GM12872 (cell line): ENCODE measurements around the gene LAMA1.

Source experiments
- TF ChIP-seq, protein P1 (sequence below): IDR thresholded peaks from 3 replicates; pipeline ENCODE4 v1.5.1; 2011; ENCODE audit warnings: low read depth, mild to moderate bottlenecking, low read length, moderate library complexity; ENCODE audit not compliant: insufficient read depth

The LAMA1 gene

DNA sequence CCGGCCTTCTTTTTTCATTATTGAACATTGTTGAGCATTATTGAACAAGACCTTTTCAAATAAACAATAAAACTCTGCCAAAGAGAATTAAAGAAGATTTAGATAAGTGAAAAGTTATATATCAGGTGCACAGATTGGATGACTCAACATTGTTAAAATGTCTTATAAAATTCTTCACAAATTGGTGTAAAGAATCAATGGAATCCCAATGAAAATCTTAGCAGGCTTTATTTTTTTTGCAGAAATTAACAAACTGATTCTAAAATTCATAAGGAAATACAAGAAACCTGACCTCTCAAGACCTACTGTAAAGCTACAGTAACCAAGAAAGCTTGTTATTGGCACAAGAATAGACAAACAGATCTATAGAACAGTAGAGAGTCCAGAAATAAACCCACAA, 70.3 kb downstream of the LAMA1 start:
- TF ChIP-seq, protein P1, sequence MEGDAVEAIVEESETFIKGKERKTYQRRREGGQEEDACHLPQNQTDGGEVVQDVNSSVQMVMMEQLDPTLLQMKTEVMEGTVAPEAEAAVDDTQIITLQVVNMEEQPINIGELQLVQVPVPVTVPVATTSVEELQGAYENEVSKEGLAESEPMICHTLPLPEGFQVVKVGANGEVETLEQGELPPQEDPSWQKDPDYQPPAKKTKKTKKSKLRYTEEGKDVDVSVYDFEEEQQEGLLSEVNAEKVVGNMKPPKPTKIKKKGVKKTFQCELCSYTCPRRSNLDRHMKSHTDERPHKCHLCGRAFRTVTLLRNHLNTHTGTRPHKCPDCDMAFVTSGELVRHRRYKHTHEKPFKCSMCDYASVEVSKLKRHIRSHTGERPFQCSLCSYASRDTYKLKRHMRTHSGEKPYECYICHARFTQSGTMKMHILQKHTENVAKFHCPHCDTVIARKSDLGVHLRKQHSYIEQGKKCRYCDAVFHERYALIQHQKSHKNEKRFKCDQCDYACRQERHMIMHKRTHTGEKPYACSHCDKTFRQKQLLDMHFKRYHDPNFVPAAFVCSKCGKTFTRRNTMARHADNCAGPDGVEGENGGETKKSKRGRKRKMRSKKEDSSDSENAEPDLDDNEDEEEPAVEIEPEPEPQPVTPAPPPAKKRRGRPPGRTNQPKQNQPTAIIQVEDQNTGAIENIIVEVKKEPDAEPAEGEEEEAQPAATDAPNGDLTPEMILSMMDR, result no peak

DNA sequence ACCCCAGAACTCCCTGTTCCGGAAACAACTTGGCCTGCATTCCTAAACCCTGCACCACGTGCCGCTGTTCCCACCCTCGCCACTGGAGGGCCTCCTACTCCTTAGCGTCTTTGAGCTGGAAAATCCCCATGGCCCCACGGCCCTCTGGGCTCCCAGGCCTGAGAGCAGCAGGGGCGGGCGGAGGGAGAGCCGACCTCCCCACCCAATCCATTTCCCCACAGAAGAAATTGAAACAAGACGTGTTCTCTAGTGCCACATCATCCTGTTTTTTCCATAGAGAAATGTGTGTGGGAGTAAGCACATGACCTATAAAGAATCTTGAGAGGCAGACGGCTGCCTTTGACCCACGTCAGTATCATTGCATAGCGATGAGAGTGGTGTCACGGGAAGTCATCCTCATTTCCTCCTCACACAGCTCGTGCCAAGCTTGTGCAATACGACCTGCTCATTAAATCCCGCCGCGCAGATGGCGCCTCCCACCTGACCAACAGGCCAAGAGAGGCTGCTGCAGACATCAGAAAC, 79.2 kb downstream of the LAMA1 start:
- TF ChIP-seq, protein P1, result peak; percentile 27; the same call in 1 of the 3 replicates

DNA sequence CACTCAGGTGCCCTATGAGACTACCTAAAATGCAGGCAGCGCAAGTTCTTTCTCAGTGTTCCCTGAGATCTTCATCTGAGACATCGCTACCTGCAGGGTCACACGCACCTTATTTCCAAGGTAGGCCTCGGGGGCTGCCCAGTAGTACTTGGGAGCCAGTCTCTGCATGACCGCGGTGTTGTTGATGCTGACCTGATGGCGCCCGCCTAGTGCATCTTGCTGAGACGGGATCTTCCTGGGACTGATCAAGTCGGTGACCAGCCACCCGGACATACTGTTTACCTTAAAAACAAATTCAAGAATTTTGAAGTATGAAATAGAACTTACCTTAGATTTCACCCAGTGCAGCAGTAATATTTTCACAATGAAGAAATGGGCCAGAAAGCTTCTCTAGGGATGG, 80.1 kb downstream of the LAMA1 start:
- TF ChIP-seq, protein P1, result no peak

DNA sequence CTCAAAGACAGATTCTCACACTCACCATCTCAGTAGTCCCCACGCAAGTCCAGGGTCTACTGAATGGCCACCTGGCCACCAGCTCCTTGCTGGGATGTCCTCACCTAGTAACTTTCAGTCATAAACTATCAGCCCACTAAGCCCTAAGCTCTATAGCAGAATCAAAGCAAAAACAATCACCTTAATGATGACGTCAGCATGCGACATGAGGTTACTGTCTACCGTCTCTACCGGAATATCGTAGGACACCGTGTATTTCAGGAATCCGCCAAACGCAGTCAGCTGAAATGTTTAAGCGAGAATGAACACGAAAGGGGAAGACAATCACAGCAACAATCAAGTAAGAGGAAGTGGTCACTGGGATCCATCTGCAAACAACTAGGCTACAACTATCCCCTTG, 81.8 kb downstream of the LAMA1 start:
- TF ChIP-seq, protein P1, result no peak

DNA sequence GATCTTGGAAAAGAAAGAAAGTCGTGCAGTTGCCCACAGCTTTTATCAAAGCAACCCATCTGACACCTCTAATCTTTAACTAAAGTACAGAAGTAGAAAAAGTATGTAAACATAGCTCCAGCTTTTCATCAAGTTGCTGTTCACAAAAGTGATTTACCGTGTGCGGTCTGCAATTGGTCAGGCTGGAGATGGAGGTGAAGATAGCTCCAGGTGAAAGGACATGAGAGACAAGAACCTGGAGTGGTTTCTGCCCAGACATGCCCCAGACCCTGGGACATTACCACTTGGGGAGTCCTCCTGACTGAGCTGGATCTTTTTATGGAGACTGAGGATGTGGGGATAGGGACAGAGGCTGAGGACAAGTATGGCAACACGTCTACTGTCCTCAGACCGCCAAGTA, 82.7 kb downstream of the LAMA1 start:
- TF ChIP-seq, protein P1, result no peak

DNA sequence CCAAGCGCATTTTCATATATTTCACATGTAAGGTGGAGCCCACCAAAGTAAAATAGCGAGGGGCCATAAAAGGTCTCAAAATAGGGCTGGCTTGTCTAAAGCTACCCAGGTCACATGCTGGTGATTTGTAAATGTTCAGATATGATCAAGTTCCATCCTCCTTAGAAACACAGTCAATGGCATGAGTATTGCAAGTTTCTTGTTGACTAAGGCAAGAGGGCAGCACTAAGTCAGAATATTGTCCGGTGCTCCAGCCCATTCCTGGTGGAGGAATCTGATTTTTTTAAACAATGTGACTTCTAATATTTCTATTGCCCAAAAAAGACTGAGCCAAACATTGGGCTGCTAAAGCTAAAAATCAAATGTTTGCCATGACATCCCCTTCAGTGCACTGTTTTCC, 85.1 kb downstream of the LAMA1 start:
- TF ChIP-seq, protein P1, result no peak

DNA sequence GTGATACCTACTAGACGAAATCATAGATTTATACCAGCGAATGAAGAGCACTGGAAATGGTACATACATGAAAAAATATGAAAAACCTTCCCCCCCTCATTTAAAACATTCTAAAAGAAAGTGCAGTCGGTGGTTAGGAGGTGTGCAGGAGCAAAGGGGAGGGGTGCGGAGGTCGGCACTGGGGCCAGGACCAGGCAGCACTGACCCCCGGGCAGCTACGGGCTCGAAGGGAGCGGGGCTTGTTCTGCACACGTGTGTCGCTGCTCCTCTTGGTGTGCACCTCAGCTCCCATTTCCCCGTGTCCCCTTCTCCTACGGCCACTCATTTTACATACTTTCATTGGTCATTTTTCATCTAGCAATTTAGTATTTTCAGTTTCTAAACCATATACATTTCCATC, 89.0 kb downstream of the LAMA1 start:
- TF ChIP-seq, protein P1, result no peak
